HCEC 1CT (cell line): ENCODE measurements around the gene ZNF778.
"Not testable (repeated sequence)": the region's sequence is repeated elsewhere in the genome, so short reads cannot be mapped to it uniquely, and the experiment has no call there.

ENCODE experiments used
- DNase-seq: peaks from one replicate; pipeline ENCODE4 v3.0.0-alpha.2; 2017

ZNF778 gene

DNA sequence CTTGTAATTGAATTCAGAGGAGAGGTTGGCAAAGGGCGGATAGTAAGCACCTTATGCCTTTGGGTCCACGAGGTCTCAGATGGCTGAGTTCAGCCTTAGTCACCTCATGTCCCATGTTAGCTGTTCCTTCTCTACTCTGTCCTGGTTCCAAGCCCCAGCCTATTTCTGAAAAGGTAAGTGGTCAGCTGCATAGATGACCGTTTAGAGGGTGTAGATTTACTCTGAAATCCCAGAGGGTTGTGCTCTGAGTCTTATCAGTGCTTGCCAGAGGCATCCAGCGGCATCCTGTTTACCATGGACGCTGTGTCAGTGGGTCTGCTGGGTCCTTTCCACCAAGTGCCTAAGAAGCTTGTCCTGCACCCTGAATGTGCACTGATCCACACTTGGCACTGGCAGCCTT, 1.9 kb downstream of the ZNF778 start:
- DNase-seq, result no peak

DNA sequence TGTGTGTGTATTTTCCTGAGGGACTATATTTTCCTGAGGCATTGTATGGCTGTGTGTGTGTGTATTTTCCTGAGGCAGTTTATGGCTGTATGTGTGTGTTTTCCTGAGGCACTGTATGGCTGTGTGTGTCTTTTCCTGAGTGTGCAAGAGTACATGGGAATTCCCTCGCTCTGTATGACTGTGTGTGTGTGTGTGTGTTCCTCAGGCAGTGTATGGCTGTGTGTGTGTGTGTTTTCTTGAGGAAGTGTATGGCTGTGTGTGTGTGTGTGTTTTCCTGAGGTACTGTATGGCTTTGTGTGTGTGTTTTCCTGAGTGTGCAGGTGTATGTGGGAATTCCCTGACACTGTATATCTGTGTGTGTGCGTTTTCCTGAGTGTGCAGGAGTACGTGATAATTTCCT, 4.1 kb downstream of the ZNF778 start:
- DNase-seq, result no peak

- no peak for DNase-seq
Measured at GRCh38 chr16:89222931-89223330, 5.4 kb downstream of the ZNF778 start.

GRCh38 chr16:89224665-89225064, 7.2 kb downstream of the ZNF778 start:
- DNase-seq, result no peak

- no peak for DNase-seq
Measured at GRCh38 chr16:89230255-89230654, 12.8 kb downstream of the ZNF778 start.

GRCh38 chr16:89232107-89232506, 14.6 kb downstream of the ZNF778 start:
- DNase-seq, result no peak

GRCh38 chr16:89233678-89234490, 16.4 kb downstream of the ZNF778 start:
- no peak for DNase-seq

DNA sequence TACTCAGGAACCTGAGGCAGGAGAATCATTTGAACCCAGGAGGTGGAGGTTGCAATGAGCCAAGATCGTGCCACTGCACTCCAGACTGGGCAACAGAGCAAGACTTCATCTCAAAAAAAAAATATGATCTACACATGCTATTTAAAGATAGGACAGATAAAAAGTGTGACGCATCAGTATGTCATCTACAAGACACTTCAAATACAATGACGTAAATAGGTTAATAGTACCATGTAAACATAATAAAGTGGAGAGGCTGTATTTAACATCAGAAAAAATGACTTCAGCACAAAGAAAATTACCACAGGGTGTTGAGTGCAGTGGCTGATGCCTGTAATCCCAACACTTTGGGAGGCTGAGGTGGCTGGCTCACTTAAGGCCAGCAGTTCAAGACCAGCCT, 20.2 kb downstream of the ZNF778 start:
- no peak for DNase-seq

- peak; percentile 63 for DNase-seq
Measured at GRCh38 chr16:89241187-89242007, 23.9 kb downstream of the ZNF778 start.

DNA sequence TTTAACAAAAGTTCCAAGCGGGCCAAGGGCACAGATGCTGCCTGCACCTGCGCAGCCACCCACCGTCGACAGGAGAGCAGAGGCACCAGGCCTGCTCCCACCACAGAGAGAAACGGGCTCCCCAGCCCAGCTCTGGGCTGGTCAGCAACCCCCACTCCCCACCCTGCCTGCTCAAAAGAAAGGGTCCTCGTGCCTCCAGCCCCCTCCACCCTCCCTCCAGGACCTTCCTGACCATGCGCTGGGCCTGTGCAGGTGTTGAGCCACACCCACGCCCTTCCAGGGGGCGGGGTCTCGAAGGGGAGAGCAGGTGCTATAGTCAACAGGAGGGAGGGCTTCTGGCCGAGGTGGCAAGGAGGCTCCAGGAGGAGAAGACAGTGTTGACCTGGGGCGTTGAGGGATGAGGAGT, 25.3 kb downstream of the ZNF778 start:
- DNase-seq, result no peak

GRCh38 chr16:89243664-89244063, 26.2 kb downstream of the ZNF778 start:
- DNase-seq, result no peak

- not testable (repeated sequence) for DNase-seq
Measured at GRCh38 chr16:89244264-89244663, 26.8 kb downstream of the ZNF778 start.

DNA sequence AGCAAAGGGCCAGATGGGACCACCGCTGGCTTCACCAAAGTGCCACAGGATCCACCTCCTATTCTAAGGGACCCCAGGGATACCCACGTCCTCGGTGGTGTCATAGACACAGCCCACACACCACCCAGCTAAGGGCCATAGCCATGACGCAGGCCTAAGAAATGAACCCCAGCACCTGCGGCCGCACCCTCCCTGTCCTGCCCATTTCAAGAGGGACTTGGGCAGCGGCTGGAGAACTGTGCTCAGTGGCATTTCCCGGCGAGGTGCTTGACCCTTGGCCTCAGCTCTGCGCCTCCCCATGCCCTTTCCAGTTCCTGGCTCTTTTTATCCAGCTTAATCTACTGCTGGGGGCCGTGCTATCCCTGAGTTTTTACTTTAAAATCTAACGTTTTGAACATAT, 27.3 kb downstream of the ZNF778 start:
- no peak for DNase-seq

DNA sequence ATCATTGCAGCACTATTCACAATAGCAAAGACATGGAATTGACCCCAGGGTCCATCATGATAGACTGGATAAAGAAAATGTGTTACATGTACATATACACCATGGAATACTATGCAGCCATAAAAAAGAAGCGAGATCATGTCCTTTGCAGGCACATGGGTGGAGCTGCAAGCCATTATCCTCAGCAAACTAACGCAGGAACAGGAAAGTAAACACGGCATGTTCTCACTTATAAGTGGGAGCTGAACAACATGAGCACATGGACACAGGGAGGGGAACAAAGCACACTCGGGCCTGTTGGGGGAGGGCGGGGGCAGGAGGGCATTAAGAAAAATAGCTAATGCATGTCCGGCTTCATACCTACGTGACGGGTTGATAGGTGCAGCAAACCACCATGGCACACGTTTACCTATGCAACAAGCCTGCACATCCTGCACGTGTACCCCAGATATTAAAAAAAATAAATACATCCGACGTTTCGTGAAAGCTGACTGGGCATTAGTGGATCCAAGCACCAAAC, 28.9 kb downstream of the ZNF778 start:
- DNase-seq, result no peak

GRCh38 chr16:89246903-89247733, 29.6 kb downstream of the ZNF778 start:
- DNase-seq, result peak; percentile 76

DNA sequence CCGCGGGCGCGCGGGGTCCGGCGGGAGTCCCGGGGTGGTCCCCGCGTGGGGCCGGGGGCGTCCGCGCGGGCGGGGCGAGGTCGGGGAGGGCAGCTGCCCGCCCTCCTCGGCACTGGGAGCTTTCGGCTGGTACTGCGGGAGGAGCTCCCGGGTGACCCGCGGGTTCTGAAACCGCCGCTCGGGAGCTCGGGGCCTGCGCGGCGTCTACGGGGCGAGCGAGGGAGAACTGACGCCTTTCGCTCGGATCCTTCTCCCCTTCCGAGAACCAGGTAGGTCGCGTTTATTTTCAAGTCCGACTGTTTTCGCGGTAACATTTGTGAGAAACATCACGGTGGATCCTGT, 30.2 kb downstream of the ZNF778 start:
- not testable (repeated sequence) for DNase-seq

DNA sequence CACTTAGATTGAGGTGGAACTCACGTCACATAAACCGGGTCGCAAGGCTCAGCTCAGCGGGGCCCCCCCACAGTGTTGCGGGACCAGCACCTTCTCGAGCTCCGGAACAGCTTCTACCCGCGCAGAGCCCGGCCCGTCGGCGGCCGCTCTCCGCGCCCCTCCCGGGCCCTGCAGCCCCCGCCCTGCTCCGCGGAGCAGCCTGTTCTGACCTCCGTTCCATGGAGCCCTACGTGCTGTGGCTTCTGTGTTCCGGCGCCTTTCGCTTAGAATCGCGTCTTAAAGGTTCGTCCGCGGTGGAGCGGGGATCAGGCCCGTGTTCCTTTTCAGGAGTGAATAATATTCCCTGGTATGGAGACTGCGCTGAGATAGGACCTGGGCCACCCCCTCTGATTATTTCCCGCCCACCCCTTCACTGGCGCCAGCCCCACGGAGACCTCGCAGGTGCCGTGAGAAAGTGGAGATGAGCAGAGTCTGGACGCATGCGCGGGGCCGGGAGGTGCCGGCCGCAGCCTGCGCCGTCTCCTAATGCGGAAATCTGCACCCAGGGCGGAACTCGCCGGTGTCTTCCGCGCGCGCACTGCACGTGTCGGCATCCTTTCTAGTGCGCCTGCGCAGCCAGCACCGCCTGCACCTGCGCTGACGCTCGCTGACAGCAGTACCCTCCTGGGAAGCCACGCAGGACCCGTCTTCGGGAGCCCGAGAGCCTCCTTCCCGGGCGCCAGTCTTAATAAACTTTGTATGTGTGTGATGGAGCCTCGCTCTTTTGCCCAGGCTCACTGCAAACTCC, 30.9 kb downstream of the ZNF778 start:
- DNase-seq, result no peak

- DNase-seq, result no peak
Measured at GRCh38 chr16:89253548-89254287, 36.2 kb downstream of the ZNF778 start.

DNA sequence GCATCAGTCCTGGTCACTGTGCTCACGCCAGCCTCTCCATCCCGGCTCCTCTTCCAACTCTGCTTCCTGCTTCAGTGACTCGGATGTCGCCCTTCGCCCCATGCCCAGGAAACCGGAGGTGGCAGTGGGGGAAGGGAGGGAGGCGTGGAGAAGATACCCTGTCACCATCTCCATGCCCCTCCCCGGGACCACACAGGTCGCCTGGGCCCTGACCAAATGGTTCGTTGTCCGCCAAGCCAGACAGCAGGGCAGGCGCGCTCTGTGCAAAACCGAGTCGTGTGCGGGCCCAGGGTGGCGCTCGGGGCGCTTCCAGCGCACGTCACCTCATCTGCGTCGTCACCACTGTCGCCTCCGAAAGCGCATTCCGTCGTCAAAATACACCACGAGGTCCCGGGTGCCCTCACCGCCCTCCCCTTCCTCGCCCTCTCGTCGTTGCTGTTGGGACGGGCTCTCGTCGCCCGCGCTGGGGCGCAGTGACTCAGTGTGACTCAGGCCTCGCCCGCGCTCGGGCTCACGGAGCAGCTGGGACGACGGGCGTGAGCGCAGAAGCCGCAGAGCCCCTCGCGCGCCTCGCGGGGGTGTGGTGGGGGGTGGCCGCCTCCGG, 39.2 kb downstream of the ZNF778 start:
- peak; percentile 53 for DNase-seq

DNA sequence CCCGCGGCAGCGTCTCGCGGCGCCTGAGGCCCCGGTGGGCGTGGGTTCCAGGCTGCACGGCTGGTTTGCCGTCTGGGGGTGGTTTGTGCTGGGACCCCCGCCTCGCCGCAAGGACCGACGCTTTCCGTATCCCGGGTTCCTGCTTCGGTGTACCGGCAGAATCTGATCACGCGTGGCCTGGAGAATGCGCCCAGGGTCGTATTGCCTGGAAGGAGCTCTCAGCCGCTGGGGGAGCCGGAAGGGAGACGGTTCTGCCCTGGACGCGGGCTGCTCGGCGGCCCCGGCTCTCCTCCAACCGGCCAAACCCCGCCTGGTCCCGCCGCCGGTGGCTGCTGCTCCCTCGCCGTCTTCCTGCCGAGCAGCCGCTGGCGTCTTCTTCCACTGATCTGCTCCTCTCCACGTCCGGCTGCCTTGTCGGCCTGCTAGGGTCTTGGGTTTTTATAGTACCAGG, 39.8 kb downstream of the ZNF778 start:
- no peak for DNase-seq
